Measurements from ENCODE around the gene SELENOW. TPM values are rescaled to one million over a fixed set of nuclear protein-coding genes. Genes with fewer than 3 reads are reported as not detected.
"Not testable (repeated sequence)": the region's sequence is repeated elsewhere in the genome, so short reads cannot be mapped to it uniquely, and the experiment has no call there.

SELENOW gene
- total RNA-seq, 2 donors from 2014 or later, result 718 to 783 TPM

GRCh38 chr19:47804451-47804850 is 25.9 kb downstream of the SELENOW start, which contains the start of gene TPRX1:
TSS of gene TPRX1 (minus strand) at chr19:47804551. CDS start at chr19:47804539, 12 bp downstream.
- intact Hi-C loops (cut with DNase I); DNase-seq; ATAC-seq: not testable (repeated sequence)

GRCh38 chr19:47805313-47805712 is 26.8 kb downstream of the SELENOW start:
- intact Hi-C loops (cut with DNase I), result no loop called here
- ATAC-seq, result no peak
- no peak for DNase-seq

- no peak for ATAC-seq
- DNase-seq, result no peak
- intact Hi-C loops (cut with DNase I), result no loop called here
These were observed 27.9 kb downstream of the SELENOW start for GRCh38 chr19:47806435-47806834.

GRCh38 chr19:47813304-47813994 is 34.9 kb downstream of the SELENOW start:
- DNase-seq (peak; percentile 77), ATAC-seq (peak; percentile 41 to 67)
- intact Hi-C loops (cut with DNase I), result loop anchor here in 1 of 2 donors (5.0 kb wide), 1 partner anchor 49 kb away; no protein-coding TSS in a partner anchor

GRCh38 chr19:47813995-47814328 is 35.5 kb downstream of the SELENOW start:
- DNase-seq, result no peak
- intact Hi-C loops (cut with DNase I), result loop anchor here in 1 of 2 donors (5.0 kb wide), 1 partner anchor 48 kb away; no protein-coding TSS in a partner anchor
- ATAC-seq, result no peak

GRCh38 chr19:47816270-47816669 is 37.8 kb downstream of the SELENOW start:
- DNase-seq; intact Hi-C loops (cut with DNase I); ATAC-seq: not testable (repeated sequence)

GRCh38 chr19:47818221-47818620 is 39.7 kb downstream of the SELENOW start:
- intact Hi-C loops (cut with DNase I); DNase-seq; ATAC-seq: not testable (repeated sequence)

- intact Hi-C loops (cut with DNase I), result no loop called here
- ATAC-seq (no peak), DNase-seq (no peak)
These were observed 41.4 kb downstream of the SELENOW start for GRCh38 chr19:47819858-47820257.

- no peak for ATAC-seq
- intact Hi-C loops (cut with DNase I), result no loop called here
- no peak for DNase-seq
These were observed 41.9 kb downstream of the SELENOW start for GRCh38 chr19:47820410-47820809.

- DNase-seq (no peak), ATAC-seq (no peak)
- intact Hi-C loops (cut with DNase I), result no loop called here
These were observed 43.0 kb downstream of the SELENOW start, which contains the start of gene CRX for GRCh38 chr19:47821460-47822020. TSS of gene CRX (plus strand) at chr19:47821937. CDS start at chr19:47834444, 12,507 bp downstream.

GRCh38 chr19:47824396-47824795 is 45.9 kb downstream of the SELENOW start:
- no peak for DNase-seq
- intact Hi-C loops (cut with DNase I), result no loop called here
- ATAC-seq, result no peak

GRCh38 chr19:47826800-47827199 is 48.3 kb downstream of the SELENOW start:
- DNase-seq (no peak), ATAC-seq (no peak)
- intact Hi-C loops (cut with DNase I), result no loop called here

- intact Hi-C loops (cut with DNase I), result no loop called here
- DNase-seq (no peak), ATAC-seq (no peak)
These were observed 54.2 kb downstream of the SELENOW start for GRCh38 chr19:47832723-47833122.

Other genes with a start within 250 kb of the SELENOW start
- gene ZNF541, start 205.6 kb upstream of the SELENOW start, total RNA-seq, result under 1 TPM; 0.13 to 0.21 TPM
- 10 to 100 TPM in 1 of 2 donors, 1 to 10 TPM in 1; 7.2 to 11.6 TPM for gene BICRA, start 169.6 kb upstream of the SELENOW start, total RNA-seq
- 10 to 100 TPM; 91.1 to 98.8 TPM for gene EHD2, start 65.3 kb upstream of the SELENOW start, total RNA-seq
- gene NOP53, start 33.2 kb upstream of the SELENOW start, total RNA-seq, result 100 to 1,000 TPM; 172 to 184 TPM
- gene TPRX1, start 25.8 kb downstream of the SELENOW start, total RNA-seq, result not detected
- not detected for gene CRX, start 43.2 kb downstream of the SELENOW start, total RNA-seq
- not detected for gene TPRX2, start 80.5 kb downstream of the SELENOW start, total RNA-seq
- gene SULT2A1, start 107.6 kb downstream of the SELENOW start, total RNA-seq, result not detected
- gene BSPH1, start 213.5 kb downstream of the SELENOW start, total RNA-seq, result not detected
- gene ELSPBP1, start 215.9 kb downstream of the SELENOW start, total RNA-seq, result not detected

Measured in left cardiac atrium (tissue), 4 donors.